ENCODE data around the gene CUX1. TPM values are rescaled to one million over a fixed set of nuclear protein-coding genes. Genes with fewer than 3 reads are reported as not detected.

CUX1 gene
- total and polyA plus RNA-seq, 10 of the 15 experiments (the other 5 are each of a cell fraction or from before 2014, with no cell fraction given), result 6.1 to 48.6 (median 25.9) TPM

DNA sequence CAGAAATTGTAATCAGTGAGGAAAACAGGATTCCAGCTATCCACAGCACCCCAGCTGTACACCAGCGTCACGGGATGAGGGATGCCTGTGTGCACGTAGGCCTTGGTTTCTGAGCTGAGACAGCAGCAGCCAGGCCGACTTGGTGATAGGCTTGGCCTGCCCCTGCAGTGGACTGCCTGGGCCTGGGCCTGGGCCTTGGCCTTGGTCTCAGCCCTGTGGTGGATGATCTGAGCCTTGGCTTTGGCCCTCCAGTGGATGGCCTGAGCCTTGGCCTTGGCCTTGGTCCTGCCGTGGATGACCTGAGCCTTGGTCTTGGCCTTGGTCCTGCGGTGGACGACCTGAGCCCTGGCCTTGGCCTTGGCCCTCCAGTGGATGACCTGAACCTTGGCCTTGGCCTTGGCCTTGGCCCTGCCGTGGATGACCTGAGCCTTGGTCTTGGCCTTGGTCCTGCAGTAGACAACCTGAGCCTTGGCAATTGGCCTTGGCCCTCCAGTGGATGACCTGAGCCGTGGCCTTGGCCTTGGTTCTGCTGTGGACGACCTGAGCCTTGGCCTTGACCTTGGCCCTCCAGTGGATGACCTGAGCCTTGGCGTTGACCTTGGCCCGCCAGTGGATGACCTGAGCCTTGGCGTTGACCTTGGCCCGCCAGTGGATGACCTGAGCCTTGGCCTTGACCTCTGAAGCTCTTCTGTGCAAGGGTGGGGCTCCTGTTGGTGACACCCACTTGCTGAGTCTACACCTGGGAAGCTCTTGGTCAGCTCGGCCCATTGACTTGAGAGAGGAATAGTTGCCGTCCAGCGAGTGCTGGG is 93.8 kb downstream of the CUX1 start:
- Histone ChIP-seq H4K20me1 (ENCODE audit: control insufficient read depth, insufficient read depth) (no peaks in the 10 kb centered on the region), H3K9me3 (replicated peaks; ENCODE audit: control insufficient read depth, insufficient read depth, low read length) (no peaks in the 10 kb centered on the region), H3K9ac (ENCODE audit: control insufficient read depth, insufficient read depth, low read length) (no peak overlapping the region), H3K27ac (ENCODE audit: control insufficient read depth, insufficient read depth) (no peak overlapping the region), H3K27me3 (replicated peaks in 1 of 2; ENCODE audit: control insufficient read depth in 2 of 2, insufficient read depth in 2 of 2, low read length in 1 of 2) (no peaks in the 10 kb centered on the region), H3K4me1 (ENCODE audit: control insufficient read depth, insufficient read depth, low read length) (no peaks in the 10 kb centered on the region), H3K79me2 (ENCODE audit: control insufficient read depth, insufficient read depth, low read length) (peaks cover 4% of the 10 kb centered on the region), H3K4me2 (ENCODE audit: control insufficient read depth, insufficient read depth) (no peak overlapping the region), H3K4me3 (no peak overlapping the region), H3K36me3 (ENCODE audit: control insufficient read depth in 2 of 2, insufficient read depth in 2 of 2, low read length in 1 of 2) (peaks cover 0 to 5% of the 10 kb centered on the region in 2 experiments; a peak in 3 of 4 replicates), H2AFZ (ENCODE audit: control insufficient read depth, low read depth, low read length) (no peak overlapping the region)
- ChIA-PET SMC1A (ENCODE audit: uncharacterized antibody, unreplicated experiment) (interaction anchor here (0.6 to 0.9 kb wide), 2 partner anchors 11 to 29 kb away, joined by 3 read pairs; no protein-coding TSS in a partner anchor), CTCF (no interaction called here), POLR2A (interaction anchor here (0.7 kb wide), 1 partner anchor 260 kb away, joined by 5 read pairs; no protein-coding TSS in a partner anchor), RAD21 (ENCODE audit: unreplicated experiment) (no interaction called here)
- TF ChIP-seq WRNIP1 (IDR thresholded peaks at IDR 0.05; ENCODE audit: borderline replicate concordance, low read depth, low read length) (no peak), FOXM1 (IDR thresholded peaks at IDR 0.05; ENCODE audit: low read depth, low read length) (no peak), HSF1 (IDR thresholded peaks at IDR 0.05; ENCODE audit: low read depth, low read length) (no peak), CBX5 (IDR thresholded peaks at IDR 0.05; ENCODE audit: low read depth) (no peak), RCOR1 (conservative IDR thresholded peaks at IDR 0.05; ENCODE audit: low read depth, low read length) (no peak), CHD4 (IDR thresholded peaks at IDR 0.05) (no peak), EED (IDR thresholded peaks at IDR 0.05; ENCODE audit: low read depth) (no peak)
- no peak for FAIRE-seq
- no peak for DNase-seq (ENCODE audit: low read depth, low spot score)
- ATAC-seq, result no peak
- no TSS peak for BruUV-seq (replicated peaks)
- in situ Hi-C loops (cut with MboI), result no loop called here
- 83% methylated on average over 17 of the region's 17 CpGs for WGBS (ENCODE audit: insufficient coverage, insufficient replicate concordance, low lambda C conversion rate, missing lambda C conversion rate)
- intact Hi-C loops (cut with micrococcal nuclease; ENCODE audit: unreplicated experiment), result no loop called here
